ENCODE results near the gene SSC4D.
A peak's percentile ranks its signal among the peaks of the same experiment; 100 is the strongest.
"Not testable (repeated sequence)": the region's sequence is repeated elsewhere in the genome, so short reads cannot be mapped to it uniquely, and the experiment has no call there.

Gene SSC4D

GRCh38 chr7:76417654-76418310, 8.3 kb upstream of the SSC4D start:
- not testable (repeated sequence) for DNase-seq

- DNase-seq, result no peak
Measured at GRCh38 chr7:76412249-76412648, 2.8 kb upstream of the SSC4D start.

GRCh38 chr7:76411626-76412025, 2.1 kb upstream of the SSC4D start:
- DNase-seq, result no peak

GRCh38 chr7:76408121-76408560, 1.4 kb downstream of the SSC4D start:
- no peak for DNase-seq

- DNase-seq, result no peak
Measured at GRCh38 chr7:76407718-76408117, 1.8 kb downstream of the SSC4D start.

- no peak for DNase-seq
Measured at GRCh38 chr7:76405738-76406137, 3.8 kb downstream of the SSC4D start.

GRCh38 chr7:76403780-76404494, 5.6 kb downstream of the SSC4D start:
- no peak for DNase-seq

- DNase-seq, result not testable (repeated sequence)
Measured at GRCh38 chr7:76403097-76403496, 6.4 kb downstream of the SSC4D start.

GRCh38 chr7:76400248-76400647, 9.2 kb downstream of the SSC4D start:
- no peak for DNase-seq

- peak; percentile 89 for DNase-seq
Measured at GRCh38 chr7:76397409-76398183, 11.9 kb downstream of the SSC4D start.

GRCh38 chr7:76396864-76397263, 12.6 kb downstream of the SSC4D start:
- DNase-seq, result no peak

GRCh38 chr7:76395965-76396726, 13.4 kb downstream of the SSC4D start:
- DNase-seq, result no peak

- not testable (repeated sequence) for DNase-seq
Measured at GRCh38 chr7:76395605-76395964, 13.9 kb downstream of the SSC4D start.

- no peak for DNase-seq
Measured at GRCh38 chr7:76394957-76395356, 14.5 kb downstream of the SSC4D start.

- DNase-seq, result peak; percentile 91
Measured at GRCh38 chr7:76393116-76394031, 16.1 kb downstream of the SSC4D start.

- no peak for DNase-seq
Measured at GRCh38 chr7:76392531-76393115, 16.9 kb downstream of the SSC4D start.

GRCh38 chr7:76390092-76390491, 19.4 kb downstream of the SSC4D start:
- DNase-seq, result no peak

- not testable (repeated sequence) for DNase-seq
Measured at GRCh38 chr7:76387789-76388188, 21.7 kb downstream of the SSC4D start.

- no peak for DNase-seq
Measured at GRCh38 chr7:76386691-76387260, 22.7 kb downstream of the SSC4D start.

- DNase-seq, result no peak
Measured at GRCh38 chr7:76383089-76383944, 26.2 kb downstream of the SSC4D start.

Data from activated CD4-positive, alpha-beta T cell treated with anti-CD3 and anti-CD28 coated beads for 48 hours (primary cell).